Measurements from ENCODE around the gene POLR3A.

POLR3A gene

GRCh38 chr10:77983384-77984341, 45.7 kb downstream of the POLR3A start:
- in situ Hi-C loops (cut with MboI; ENCODE audit: low sequenced_read_pairs) = no loop called here

DNA sequence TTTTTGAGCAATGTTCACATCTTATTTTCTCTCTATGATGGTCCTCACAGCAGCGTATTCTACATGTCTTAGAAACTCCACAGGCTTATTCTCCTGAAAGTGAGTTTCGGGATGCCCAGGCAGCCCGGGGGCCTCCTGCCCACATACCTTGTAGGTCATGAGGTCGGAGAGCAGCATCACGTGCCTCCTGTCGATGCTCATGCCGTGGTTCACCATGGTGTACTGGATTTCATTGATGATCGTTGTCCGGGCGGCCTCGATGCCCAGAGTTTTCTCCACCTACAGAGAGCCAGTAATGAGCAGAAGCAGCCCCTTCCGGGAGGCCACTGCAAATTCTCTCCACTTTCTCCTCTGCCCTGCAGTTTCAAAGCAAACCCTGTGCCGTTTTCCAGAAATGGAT, 48.0 kb downstream of the POLR3A start:
- in situ Hi-C loops (cut with MboI; ENCODE audit: low sequenced_read_pairs) = no loop called here

GRCh38 chr10:77979221-77979620, 50.1 kb downstream of the POLR3A start:
- in situ Hi-C loops (cut with MboI; ENCODE audit: low sequenced_read_pairs) = no loop called here

GRCh38 chr10:77978360-77978759, 51.0 kb downstream of the POLR3A start:
- in situ Hi-C loops (cut with MboI; ENCODE audit: low sequenced_read_pairs) = no loop called here

- in situ Hi-C loops (cut with MboI; ENCODE audit: low sequenced_read_pairs) = no loop called here
These were observed 51.4 kb downstream of the POLR3A start for GRCh38 chr10:77977934-77978333.

- in situ Hi-C loops (cut with MboI; ENCODE audit: low sequenced_read_pairs) = no loop called here
These were observed 52.3 kb downstream of the POLR3A start for GRCh38 chr10:77977016-77977415.

- in situ Hi-C loops (cut with MboI; ENCODE audit: low sequenced_read_pairs) = no loop called here
These were observed 54.1 kb downstream of the POLR3A start for GRCh38 chr10:77975086-77975666.

DNA sequence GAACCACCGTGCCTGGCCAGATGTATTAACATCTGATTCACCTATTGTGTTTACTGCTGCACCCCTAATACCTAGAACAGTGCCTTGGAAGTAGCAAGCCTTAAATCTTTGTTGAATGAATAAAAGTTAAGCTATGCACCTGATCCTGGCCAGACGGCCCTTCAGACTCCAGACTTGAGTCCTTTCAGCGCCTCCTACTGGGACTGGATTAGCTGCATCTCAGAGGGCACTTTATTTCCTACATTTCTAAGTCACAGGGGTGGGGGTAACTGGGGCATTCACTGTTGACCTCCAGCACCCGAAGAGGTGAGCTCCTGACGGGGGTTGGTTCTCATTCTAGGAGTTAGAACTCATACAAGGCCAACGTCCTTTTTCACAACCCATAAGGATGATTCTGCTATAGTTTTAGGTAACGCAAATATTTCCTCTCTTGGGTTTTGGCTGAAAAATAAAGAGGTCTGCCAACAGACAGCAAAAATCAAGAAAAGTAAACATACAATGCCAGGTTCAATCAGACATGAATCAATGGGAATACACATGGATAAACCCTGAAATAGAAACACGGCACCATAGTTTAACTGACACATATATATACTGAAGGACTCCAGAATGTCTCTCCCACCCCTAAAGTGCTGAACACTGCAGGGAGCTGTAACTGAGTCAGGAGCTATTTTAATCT, 54.8 kb downstream of the POLR3A start:
- in situ Hi-C loops (cut with MboI; ENCODE audit: low sequenced_read_pairs) = no loop called here

GRCh38 chr10:77973276-77973675, 56.0 kb downstream of the POLR3A start:
- in situ Hi-C loops (cut with MboI; ENCODE audit: low sequenced_read_pairs) = no loop called here

- in situ Hi-C loops (cut with MboI; ENCODE audit: low sequenced_read_pairs) = no loop called here
These were observed 57.2 kb downstream of the POLR3A start for GRCh38 chr10:77972148-77972547.

- in situ Hi-C loops (cut with MboI; ENCODE audit: low sequenced_read_pairs) = no loop called here
These were observed 57.5 kb downstream of the POLR3A start for GRCh38 chr10:77971804-77972144.

DNA sequence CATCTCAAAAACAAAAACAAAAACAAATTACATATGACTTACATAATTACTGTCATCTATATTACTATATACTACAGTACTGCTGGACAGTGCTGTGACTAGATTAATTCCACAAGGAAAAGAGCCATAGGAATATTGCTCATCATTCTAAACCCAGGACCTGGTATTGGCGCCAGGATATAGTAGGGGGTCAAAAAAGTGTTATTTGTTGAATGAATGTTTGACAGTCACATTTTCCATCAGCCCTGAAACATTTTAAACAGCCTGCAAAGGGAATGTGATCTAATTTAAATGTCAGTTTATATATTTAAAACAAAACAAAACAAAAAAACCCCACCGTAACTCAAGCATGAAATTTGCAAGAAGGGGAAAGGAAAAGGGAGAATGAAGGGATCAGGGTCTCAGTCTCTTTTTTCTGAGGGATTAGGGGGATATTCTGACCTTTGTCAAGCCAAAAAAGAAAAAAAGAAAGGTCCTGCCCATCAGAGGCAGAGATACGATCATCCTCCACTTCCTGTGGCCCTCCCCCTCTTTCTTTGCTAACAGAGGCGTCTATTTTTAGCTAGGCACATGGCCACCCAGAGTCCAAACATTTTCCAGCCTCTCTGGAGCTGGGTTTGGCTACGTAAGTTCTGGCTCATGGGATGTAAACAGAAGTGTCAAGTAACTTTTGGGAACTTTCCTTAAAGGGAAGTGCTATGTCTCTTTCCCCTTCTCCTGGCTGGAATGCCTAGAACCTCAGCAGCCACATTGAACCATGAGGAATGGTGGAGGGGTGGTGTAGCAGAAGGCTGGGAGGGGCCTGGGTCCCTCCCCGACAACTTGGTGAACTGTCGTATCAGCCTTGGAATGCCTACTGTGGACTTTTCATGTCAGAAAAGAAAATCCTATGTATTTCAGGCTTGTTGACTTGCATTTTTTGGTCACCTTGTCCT, 58.2 kb downstream of the POLR3A start:
- in situ Hi-C loops (cut with MboI; ENCODE audit: low sequenced_read_pairs) = no loop called here

GRCh38 chr10:77969114-77969513, 60.2 kb downstream of the POLR3A start:
- in situ Hi-C loops (cut with MboI; ENCODE audit: low sequenced_read_pairs) = no loop called here

DNA sequence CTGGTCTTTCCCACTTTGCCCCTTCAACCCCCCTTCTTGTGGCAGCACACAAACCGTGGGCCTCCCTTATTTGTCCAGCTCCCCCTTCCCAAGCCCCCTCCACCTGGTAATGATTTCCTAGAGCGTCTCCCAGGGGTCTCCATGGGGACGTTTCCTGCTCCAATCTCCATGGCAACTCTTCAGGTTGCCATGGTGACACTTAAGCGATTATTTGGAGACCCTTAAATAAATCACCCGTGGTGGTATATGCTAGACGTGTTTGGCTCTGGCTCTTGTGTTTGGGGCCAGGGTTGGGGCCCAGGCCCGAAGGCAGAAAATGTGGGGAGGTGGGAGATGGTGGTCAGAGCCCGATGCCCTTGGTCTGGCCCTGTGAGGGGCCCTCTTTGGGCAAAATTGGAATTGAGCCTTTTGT, 61.7 kb downstream of the POLR3A start:
- in situ Hi-C loops (cut with MboI; ENCODE audit: low sequenced_read_pairs) = no loop called here

- in situ Hi-C loops (cut with MboI; ENCODE audit: low sequenced_read_pairs) = no loop called here
These were observed 64.0 kb downstream of the POLR3A start for GRCh38 chr10:77965294-77965693.

- in situ Hi-C loops (cut with MboI; ENCODE audit: low sequenced_read_pairs) = no loop called here
These were observed 64.5 kb downstream of the POLR3A start for GRCh38 chr10:77964811-77965210.

- in situ Hi-C loops (cut with MboI; ENCODE audit: low sequenced_read_pairs) = no loop called here
These were observed 65.4 kb downstream of the POLR3A start for GRCh38 chr10:77963901-77964300.

DNA sequence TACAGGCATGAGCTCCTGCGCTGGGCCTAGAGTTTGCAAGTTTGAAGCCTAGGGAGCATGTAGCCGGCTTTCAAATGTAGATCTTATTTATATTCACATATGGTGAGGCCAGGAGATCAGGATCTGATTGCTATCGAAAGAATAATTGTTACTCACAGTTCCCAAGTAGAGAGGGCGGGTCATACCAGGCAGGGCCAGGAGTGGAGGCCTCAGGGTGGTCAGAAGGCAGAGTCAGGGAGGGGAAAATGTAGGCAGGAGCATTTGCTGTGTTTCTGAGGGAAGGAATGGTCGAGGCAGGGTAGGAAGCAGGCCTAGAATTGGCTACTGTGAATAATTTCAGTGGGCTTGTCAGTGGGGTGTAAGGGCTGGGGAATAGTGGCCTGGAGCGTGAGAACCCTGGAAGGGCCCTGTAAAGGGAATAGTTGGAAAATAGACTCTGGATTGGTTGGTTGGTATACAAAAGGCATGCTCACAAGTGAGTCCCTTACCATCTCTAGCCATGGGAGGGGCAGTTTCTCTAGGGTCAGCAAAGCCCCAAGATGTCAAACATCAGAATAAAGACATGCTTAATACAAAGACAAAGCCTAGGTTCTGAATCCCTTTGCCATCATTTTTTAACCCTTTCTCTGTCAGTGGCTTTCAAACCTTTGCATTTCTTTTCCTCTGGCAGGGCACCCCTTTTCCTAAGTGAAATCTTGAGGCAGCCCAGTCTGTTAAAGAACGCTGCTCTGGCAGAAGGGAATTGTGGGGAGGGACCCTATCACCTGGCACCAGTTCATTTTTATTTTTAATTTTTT, 66.8 kb downstream of the POLR3A start:
- in situ Hi-C loops (cut with MboI; ENCODE audit: low sequenced_read_pairs) = no loop called here

GRCh38 chr10:77961668-77962067, 67.6 kb downstream of the POLR3A start:
- in situ Hi-C loops (cut with MboI; ENCODE audit: low sequenced_read_pairs) = no loop called here

DNA sequence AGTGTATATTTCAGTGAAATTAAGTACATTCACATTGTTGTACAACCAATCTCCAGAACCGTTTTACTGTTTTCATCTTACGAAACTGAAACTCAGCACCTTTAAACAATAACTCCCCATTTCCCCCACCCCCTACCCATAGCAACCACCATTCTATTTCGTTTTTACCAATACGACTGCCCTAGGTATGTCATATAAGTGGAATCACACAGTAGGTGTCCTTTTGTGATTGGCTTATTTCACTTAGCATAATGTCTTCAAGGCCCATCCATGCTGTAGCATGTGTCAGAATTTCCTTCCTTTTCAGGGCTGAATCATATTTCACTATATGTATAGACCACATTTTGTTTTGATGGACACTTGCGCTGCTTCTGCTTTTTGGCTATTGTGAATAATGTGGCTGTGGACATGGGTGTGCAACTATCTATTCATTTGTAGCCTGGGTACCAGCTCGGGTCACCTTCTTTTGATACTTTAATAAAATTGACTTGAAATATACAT, 68.4 kb downstream of the POLR3A start:
- in situ Hi-C loops (cut with MboI; ENCODE audit: low sequenced_read_pairs) = no loop called here
